ENCODE data around the gene NHEJ1.

DNA sequence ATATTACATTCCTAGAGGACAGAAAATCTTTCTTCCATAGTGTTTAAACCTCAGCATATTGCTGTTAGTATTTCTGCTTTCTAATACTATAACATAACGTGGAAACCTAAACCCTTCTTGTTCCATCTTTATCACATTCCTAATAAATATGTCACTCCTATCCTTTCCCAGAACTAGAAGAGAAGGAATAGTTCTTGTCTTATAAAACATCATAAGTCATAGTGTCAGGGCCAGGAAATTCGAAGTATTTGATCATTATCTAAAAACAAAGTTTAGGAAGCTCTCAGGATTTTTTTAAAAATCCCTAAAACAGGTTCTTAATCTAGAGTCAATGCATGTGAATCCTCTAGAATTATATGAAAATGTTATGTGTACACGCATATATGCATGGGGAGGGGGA lies 2.0 kb downstream of the NHEJ1 start:
- TF ChIP-seq CTCF (IDR thresholded peaks at IDR 0.05; ENCODE audit: extremely low read depth in 1 of 2, insufficient read depth in 1 of 2, low read depth in 1 of 2, low read length in 2 of 2) (no peak), POLR2A (IDR thresholded peaks at IDR 0.05; ENCODE audit: low read depth, low read length) (no peak)
